Measurements from ENCODE around the gene OSBP2.

Gene OSBP2

GRCh38 chr22:30872285-30873041, 177.8 kb downstream of the OSBP2 start:
- H3K4me3 ChIP-seq (ENCODE audit: low read depth in 1 of 2, low read length in 2 of 2): no peak overlapping the region
- no peaks in the 10 kb centered on the region for H3K4me1 ChIP-seq (ENCODE audit: insufficient read depth, low read length)
- no peaks in the 10 kb centered on the region for H3K27me3 ChIP-seq (ENCODE audit: control insufficient read depth in 1 of 2, insufficient read depth in 2 of 2, low read length in 2 of 2)
- H3K9ac ChIP-seq (ENCODE audit: low read length): no peak overlapping the region
- H3K9me3 ChIP-seq (ENCODE audit: low read length): no peaks in the 10 kb centered on the region
- no peak overlapping the region for H3K27ac ChIP-seq (ENCODE audit: low read depth, low read length)
- H3K36me3 ChIP-seq (ENCODE audit: insufficient read depth, low read length): no peaks in the 10 kb centered on the region

GRCh38 chr22:30873086-30873650, 178.5 kb downstream of the OSBP2 start:
- H3K9ac ChIP-seq (ENCODE audit: low read length): no peak overlapping the region
- no peaks in the 10 kb centered on the region for H3K4me1 ChIP-seq (ENCODE audit: insufficient read depth, low read length)
- no peaks in the 10 kb centered on the region for H3K9me3 ChIP-seq (ENCODE audit: low read length)
- H3K27me3 ChIP-seq (ENCODE audit: control insufficient read depth in 1 of 2, insufficient read depth in 2 of 2, low read length in 2 of 2): no peaks in the 10 kb centered on the region
- H3K4me3 ChIP-seq (ENCODE audit: low read depth in 1 of 2, low read length in 2 of 2): no peak overlapping the region
- no peak overlapping the region for H3K27ac ChIP-seq (ENCODE audit: low read depth, low read length)
- no peaks in the 10 kb centered on the region for H3K36me3 ChIP-seq (ENCODE audit: insufficient read depth, low read length)

- H3K27ac ChIP-seq (ENCODE audit: low read depth, low read length): no peak overlapping the region
- no peaks in the 10 kb centered on the region for H3K36me3 ChIP-seq (ENCODE audit: insufficient read depth, low read length)
- H3K4me1 ChIP-seq (ENCODE audit: insufficient read depth, low read length): no peaks in the 10 kb centered on the region
- no peak overlapping the region for H3K4me3 ChIP-seq (ENCODE audit: low read depth in 1 of 2, low read length in 2 of 2)
- H3K27me3 ChIP-seq (ENCODE audit: control insufficient read depth in 1 of 2, insufficient read depth in 2 of 2, low read length in 2 of 2): no peaks in the 10 kb centered on the region
- no peaks in the 10 kb centered on the region for H3K9me3 ChIP-seq (ENCODE audit: low read length)
- no peak overlapping the region for H3K9ac ChIP-seq (ENCODE audit: low read length)
Measured at GRCh38 chr22:30873661-30874060, 179.0 kb downstream of the OSBP2 start.

GRCh38 chr22:30874431-30875370, 180.0 kb downstream of the OSBP2 start:
- Histone ChIP-seq H3K4me3 (ENCODE audit: low read depth in 1 of 2, low read length in 2 of 2) (no peak overlapping the region), H3K9me3 (ENCODE audit: low read length) (no peaks in the 10 kb centered on the region), H3K27me3 (ENCODE audit: control insufficient read depth in 1 of 2, insufficient read depth in 2 of 2, low read length in 2 of 2) (no peaks in the 10 kb centered on the region), H3K4me1 (ENCODE audit: insufficient read depth, low read length) (no peaks in the 10 kb centered on the region), H3K9ac (ENCODE audit: low read length) (no peak overlapping the region), H3K36me3 (ENCODE audit: insufficient read depth, low read length) (no peaks in the 10 kb centered on the region), H3K27ac (ENCODE audit: low read depth, low read length) (no peak overlapping the region)

DNA sequence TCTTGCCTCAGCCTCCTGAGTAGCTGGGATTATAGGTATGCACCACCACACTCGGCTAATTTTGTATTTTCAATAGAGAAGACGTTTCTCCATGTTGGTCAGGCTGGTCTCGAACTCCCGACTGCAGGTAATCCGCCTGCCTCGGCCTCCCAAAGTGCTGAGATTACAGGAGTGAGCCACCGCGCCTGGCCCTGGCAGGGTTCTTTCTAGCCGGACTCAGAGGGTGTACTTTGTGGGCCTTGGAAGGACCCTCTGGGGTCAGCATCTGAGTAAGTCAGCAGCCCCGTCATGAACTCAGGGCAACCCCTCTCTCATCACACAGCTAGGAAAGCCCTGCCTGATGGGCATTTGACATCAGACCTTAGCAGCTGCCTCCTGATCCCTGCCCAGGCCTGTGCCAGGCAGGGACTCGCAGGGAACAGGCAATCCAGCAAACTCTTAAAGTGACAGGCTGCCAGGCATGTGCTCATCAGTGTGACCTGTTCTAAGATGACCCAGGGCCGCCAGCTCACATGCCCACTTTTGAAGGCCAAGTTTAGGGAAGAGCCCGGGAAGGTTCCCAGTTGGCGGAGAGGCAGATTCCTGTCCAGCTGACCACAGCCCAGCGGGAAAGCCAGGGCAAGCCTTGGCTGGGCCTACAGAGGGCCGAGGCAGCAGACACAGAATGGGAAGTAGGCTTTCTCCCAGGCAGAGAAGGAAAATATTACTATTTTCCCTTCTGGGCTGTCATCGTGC, 181.0 kb downstream of the OSBP2 start:
- H3K4me3 ChIP-seq (ENCODE audit: low read depth in 1 of 2, low read length in 2 of 2): no peak overlapping the region
- H3K4me1 ChIP-seq (ENCODE audit: insufficient read depth, low read length): no peaks in the 10 kb centered on the region

DNA sequence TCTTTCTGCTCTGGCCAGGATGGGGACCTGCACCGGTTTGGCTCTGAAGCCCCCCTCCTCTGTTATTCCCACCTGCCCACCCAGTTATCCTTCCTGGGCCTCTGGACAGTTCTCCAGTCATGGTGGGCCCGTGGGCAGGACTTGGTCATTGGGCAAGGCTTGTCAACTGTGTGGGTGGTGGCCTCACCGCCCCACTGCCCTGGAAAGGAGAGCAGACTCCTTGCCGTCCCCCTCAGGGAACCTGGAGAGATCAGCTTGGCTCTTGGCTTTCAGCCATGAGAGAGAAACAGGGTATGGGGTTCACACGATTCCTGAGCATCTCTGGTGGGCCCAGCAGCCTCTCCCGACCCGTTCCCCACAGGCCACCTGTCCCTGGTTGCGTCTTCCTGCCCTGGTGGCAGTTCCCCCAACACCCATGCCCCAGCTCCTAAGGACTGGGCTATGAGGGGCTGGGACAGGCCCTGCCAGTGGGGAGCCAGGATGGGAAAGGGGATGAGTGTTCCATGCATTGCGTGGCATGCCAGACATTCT, 181.6 kb downstream of the OSBP2 start:
- Histone ChIP-seq H3K4me3 (ENCODE audit: low read depth in 1 of 2, low read length in 2 of 2) (no peak overlapping the region), H3K9me3 (ENCODE audit: low read length) (no peaks in the 10 kb centered on the region), H3K36me3 (ENCODE audit: insufficient read depth, low read length) (no peaks in the 10 kb centered on the region), H3K27me3 (ENCODE audit: control insufficient read depth in 1 of 2, insufficient read depth in 2 of 2, low read length in 2 of 2) (no peaks in the 10 kb centered on the region), H3K4me1 (ENCODE audit: insufficient read depth, low read length) (no peaks in the 10 kb centered on the region), H3K27ac (ENCODE audit: low read depth, low read length) (no peak overlapping the region), H3K9ac (ENCODE audit: low read length) (no peak overlapping the region)

More for the DNA sequence above, 181.0 kb downstream of the OSBP2 start:
- H3K9ac ChIP-seq (ENCODE audit: low read length): no peak overlapping the region
- no peaks in the 10 kb centered on the region for H3K27me3 ChIP-seq (ENCODE audit: control insufficient read depth in 1 of 2, insufficient read depth in 2 of 2, low read length in 2 of 2)
- H3K27ac ChIP-seq (ENCODE audit: low read depth, low read length): no peak overlapping the region
- no peaks in the 10 kb centered on the region for H3K9me3 ChIP-seq (ENCODE audit: low read length)
- no peaks in the 10 kb centered on the region for H3K36me3 ChIP-seq (ENCODE audit: insufficient read depth, low read length)

GRCh38 chr22:30876915-30877553, 182.4 kb downstream of the OSBP2 start:
- H3K27ac ChIP-seq (ENCODE audit: low read depth, low read length): no peak overlapping the region

DNA sequence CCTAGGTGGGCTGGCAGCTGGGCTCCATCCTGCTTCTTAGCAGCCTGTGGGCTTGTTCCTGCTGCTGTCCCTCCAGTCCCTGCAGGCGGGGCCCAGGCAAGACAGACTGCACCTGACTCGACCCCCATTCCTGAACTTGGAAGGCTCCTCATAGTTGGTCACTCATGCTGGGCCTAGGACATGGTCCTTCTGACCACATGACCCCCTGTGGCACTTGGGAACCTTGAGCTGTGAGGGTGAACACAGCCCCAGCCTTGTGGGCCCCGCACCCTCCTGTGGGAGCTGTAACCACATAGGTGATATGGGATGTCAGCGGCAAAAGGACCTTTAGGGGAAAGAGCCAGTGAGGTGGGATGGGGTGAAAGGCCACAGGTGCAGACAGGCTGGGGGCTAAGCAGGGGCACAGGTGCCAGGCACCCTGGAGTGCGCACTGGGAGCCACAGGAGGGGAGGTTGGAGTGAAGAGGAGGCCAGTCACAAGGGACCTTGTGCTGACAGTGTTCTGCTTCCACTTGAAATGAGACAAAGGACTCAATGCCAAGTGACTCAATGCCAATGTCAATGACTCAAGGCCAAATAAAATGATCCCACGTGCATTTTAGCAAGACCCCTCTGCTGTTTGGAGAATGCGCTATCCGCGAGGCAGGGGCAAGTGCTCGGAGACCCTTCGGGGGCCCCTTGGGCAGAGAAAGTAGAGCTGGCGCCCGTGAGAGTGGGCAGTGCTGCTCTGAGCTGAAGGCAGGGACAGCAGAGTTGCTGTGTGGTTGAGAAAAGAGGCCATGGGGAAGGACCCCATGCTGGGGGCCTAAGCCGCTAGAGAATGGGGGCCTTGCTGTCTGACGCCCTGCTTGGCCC, 183.2 kb downstream of the OSBP2 start:
- no peaks in the 10 kb centered on the region for H3K9me3 ChIP-seq (ENCODE audit: low read length)
- no peaks in the 10 kb centered on the region for H3K27me3 ChIP-seq (ENCODE audit: control insufficient read depth in 1 of 2, insufficient read depth in 2 of 2, low read length in 2 of 2)
- no peak overlapping the region for H3K9ac ChIP-seq (ENCODE audit: low read length)
- no peaks in the 10 kb centered on the region for H3K36me3 ChIP-seq (ENCODE audit: insufficient read depth, low read length)
- H3K27ac ChIP-seq (ENCODE audit: low read depth, low read length): no peak overlapping the region
- no peaks in the 10 kb centered on the region for H3K4me1 ChIP-seq (ENCODE audit: insufficient read depth, low read length)
- H3K4me3 ChIP-seq (ENCODE audit: low read depth in 1 of 2, low read length in 2 of 2): no peak overlapping the region

More at GRCh38 chr22:30876915-30877553, 182.4 kb downstream of the OSBP2 start:
- Histone ChIP-seq H3K9me3 (ENCODE audit: low read length) (no peaks in the 10 kb centered on the region), H3K4me3 (ENCODE audit: low read depth in 1 of 2, low read length in 2 of 2) (no peak overlapping the region), H3K4me1 (ENCODE audit: insufficient read depth, low read length) (no peaks in the 10 kb centered on the region), H3K36me3 (ENCODE audit: insufficient read depth, low read length) (no peaks in the 10 kb centered on the region), H3K27me3 (ENCODE audit: control insufficient read depth in 1 of 2, insufficient read depth in 2 of 2, low read length in 2 of 2) (no peaks in the 10 kb centered on the region), H3K9ac (ENCODE audit: low read length) (no peak overlapping the region)

- Histone ChIP-seq H3K27ac (ENCODE audit: low read depth, low read length) (no peak overlapping the region), H3K9ac (ENCODE audit: low read length) (no peak overlapping the region), H3K9me3 (ENCODE audit: low read length) (no peaks in the 10 kb centered on the region), H3K4me3 (ENCODE audit: low read depth in 1 of 2, low read length in 2 of 2) (no peak overlapping the region), H3K36me3 (ENCODE audit: insufficient read depth, low read length) (no peaks in the 10 kb centered on the region), H3K27me3 (ENCODE audit: control insufficient read depth in 1 of 2, insufficient read depth in 2 of 2, low read length in 2 of 2) (no peaks in the 10 kb centered on the region), H3K4me1 (ENCODE audit: insufficient read depth, low read length) (no peaks in the 10 kb centered on the region)
Measured at GRCh38 chr22:30878516-30879414, 184.1 kb downstream of the OSBP2 start.
